Measurements from ENCODE around the gene CD247.

CD247 gene

DNA sequence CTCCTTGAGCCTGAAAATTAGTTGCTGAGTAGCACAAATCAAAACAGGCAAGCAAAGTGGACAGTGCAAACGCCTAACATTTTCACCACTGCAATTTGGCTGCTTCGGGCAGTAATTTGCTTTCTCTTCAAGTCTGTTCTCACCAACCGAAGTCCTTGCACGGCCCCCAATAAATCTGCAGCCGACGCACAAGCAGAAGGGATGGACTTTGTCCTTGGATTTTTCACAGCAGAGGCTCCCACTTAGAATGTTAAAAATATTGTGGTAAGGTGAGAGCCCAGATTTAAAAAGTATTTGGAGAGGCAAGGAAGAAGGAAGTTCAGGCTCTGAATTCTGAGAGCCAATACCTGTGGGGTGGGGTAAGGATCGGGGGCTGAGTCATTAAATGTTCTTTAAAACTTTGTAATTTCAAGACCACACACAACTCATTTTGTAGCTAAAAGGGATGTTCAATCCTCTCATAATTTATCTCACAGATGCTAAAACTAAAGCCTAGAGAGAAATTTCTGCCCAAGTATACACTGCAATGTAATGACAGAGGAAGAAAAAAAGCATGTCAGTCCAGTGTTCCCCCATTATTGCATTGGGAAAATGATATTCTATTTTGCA, 6.2 kb downstream of the CD247 start:
- Histone ChIP-seq H3K4me1 (ENCODE audit: control insufficient read depth in 2 of 2, insufficient read depth in 2 of 2, low read length in 2 of 2) (no peaks in the 10 kb centered on the region), H3K4me3 (ENCODE audit: low read length in 2 of 2) (peak overlapping the region in 1 of 2 donors; percentile 7), H3K9me3 (ENCODE audit: control insufficient read depth in 2 of 2, low read length in 2 of 2) (no peaks in the 10 kb centered on the region), H3K9ac (ENCODE audit: low read depth in 1 of 2, low read length in 2 of 2) (no peak overlapping the region), H3K27me3 (ENCODE audit: control insufficient read depth in 2 of 2, insufficient read depth in 2 of 2, low read length in 2 of 2) (no peaks in the 10 kb centered on the region), H3K36me3 (ENCODE audit: control insufficient read depth in 2 of 2, insufficient read depth in 2 of 2, low read length in 2 of 2) (no peaks in the 10 kb centered on the region), H3K27ac (ENCODE audit: low read depth in 2 of 2, low read length in 2 of 2) (no peak overlapping the region)

DNA sequence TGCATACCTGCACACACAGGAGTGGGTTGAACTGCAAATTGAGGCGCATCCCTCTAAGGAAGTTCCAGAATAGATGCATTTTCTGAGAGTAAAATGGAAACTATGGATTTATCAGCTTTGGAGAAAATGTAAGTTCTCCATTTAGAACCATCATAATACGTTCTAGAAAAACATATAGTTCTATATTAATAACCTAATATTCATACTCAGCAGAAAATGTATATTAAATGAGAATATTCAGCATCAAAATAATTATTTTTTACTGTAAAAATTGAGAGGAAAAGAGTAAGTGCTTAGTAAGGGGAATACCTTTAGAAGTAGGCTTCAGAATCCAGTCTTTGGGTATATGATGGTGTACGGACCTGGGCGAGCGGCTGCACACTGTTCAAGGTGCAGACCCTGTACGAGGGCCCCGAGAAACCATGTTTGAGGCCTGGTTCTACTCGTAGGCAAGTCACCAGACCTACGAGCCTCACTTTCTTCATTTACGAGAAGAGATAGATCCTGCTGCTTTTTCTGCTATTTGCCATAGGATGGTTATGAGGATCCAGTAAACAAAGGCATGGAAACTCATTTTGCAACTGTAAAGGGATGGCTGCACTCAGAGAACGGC, 6.8 kb downstream of the CD247 start:
- Histone ChIP-seq H3K27me3 (ENCODE audit: control insufficient read depth in 2 of 2, insufficient read depth in 2 of 2, low read length in 2 of 2) (no peaks in the 10 kb centered on the region), H3K9ac (ENCODE audit: low read depth in 1 of 2, low read length in 2 of 2) (no peak overlapping the region), H3K27ac (ENCODE audit: low read depth in 2 of 2, low read length in 2 of 2) (no peak overlapping the region), H3K4me1 (ENCODE audit: control insufficient read depth in 2 of 2, insufficient read depth in 2 of 2, low read length in 2 of 2) (no peaks in the 10 kb centered on the region), H3K9me3 (ENCODE audit: control insufficient read depth in 2 of 2, low read length in 2 of 2) (no peaks in the 10 kb centered on the region), H3K36me3 (ENCODE audit: control insufficient read depth in 2 of 2, insufficient read depth in 2 of 2, low read length in 2 of 2) (no peaks in the 10 kb centered on the region), H3K4me3 (ENCODE audit: low read length in 2 of 2) (no peak overlapping the region)

DNA sequence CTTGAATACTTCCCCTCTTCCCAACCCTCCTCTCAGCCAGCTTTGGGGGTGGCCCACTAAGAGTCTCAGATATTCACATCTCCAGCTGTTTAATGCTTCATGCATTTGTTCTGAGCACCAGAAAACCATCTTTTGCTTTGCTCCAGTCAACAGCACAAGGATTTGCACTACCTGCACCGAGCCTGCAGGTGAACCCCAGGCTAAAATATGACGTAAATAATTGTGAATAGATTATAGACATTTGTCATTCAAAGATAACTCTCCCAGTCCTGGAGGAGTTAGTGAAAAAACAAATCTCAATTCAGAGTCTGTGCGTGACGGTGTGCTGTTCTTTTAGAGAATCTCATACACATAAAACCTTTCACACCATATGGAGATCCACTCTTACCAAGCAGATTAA, 7.4 kb downstream of the CD247 start:
- Histone ChIP-seq H3K27ac (ENCODE audit: low read depth in 2 of 2, low read length in 2 of 2) (no peak overlapping the region), H3K36me3 (ENCODE audit: control insufficient read depth in 2 of 2, insufficient read depth in 2 of 2, low read length in 2 of 2) (no peaks in the 10 kb centered on the region), H3K27me3 (ENCODE audit: control insufficient read depth in 2 of 2, insufficient read depth in 2 of 2, low read length in 2 of 2) (no peaks in the 10 kb centered on the region), H3K9ac (ENCODE audit: low read depth in 1 of 2, low read length in 2 of 2) (no peak overlapping the region), H3K9me3 (ENCODE audit: control insufficient read depth in 2 of 2, low read length in 2 of 2) (no peaks in the 10 kb centered on the region), H3K4me1 (ENCODE audit: control insufficient read depth in 2 of 2, insufficient read depth in 2 of 2, low read length in 2 of 2) (no peaks in the 10 kb centered on the region), H3K4me3 (ENCODE audit: low read length in 2 of 2) (no peak overlapping the region)

DNA sequence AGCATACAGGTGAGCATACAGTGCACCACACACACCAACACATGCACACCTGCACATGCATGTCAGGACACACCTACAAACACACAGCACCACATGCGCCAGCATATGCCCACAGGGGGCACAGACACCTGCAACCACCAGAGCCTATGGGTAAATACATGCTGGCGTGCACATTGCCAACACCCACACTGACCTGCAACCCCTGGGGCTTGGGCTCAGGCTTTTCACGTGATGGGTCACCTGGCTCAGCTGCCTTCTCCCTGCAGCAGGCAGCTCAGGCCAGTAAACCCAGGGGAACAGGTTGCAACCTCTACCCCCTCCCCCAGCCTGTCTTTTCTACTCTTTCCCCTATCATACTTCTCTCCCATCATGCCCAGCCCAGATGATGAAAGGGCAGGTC, 8.1 kb downstream of the CD247 start:
- no peak overlapping the region for H3K4me3 ChIP-seq (ENCODE audit: low read length in 2 of 2)
- H3K27me3 ChIP-seq (ENCODE audit: control insufficient read depth in 2 of 2, insufficient read depth in 2 of 2, low read length in 2 of 2): no peaks in the 10 kb centered on the region
- no peak overlapping the region for H3K9ac ChIP-seq (ENCODE audit: low read depth in 1 of 2, low read length in 2 of 2)
- no peak overlapping the region for H3K27ac ChIP-seq (ENCODE audit: low read depth in 2 of 2, low read length in 2 of 2)
- no peaks in the 10 kb centered on the region for H3K36me3 ChIP-seq (ENCODE audit: control insufficient read depth in 2 of 2, insufficient read depth in 2 of 2, low read length in 2 of 2)
- no peaks in the 10 kb centered on the region for H3K4me1 ChIP-seq (ENCODE audit: control insufficient read depth in 2 of 2, insufficient read depth in 2 of 2, low read length in 2 of 2)
- H3K9me3 ChIP-seq (ENCODE audit: control insufficient read depth in 2 of 2, low read length in 2 of 2): no peaks in the 10 kb centered on the region

DNA sequence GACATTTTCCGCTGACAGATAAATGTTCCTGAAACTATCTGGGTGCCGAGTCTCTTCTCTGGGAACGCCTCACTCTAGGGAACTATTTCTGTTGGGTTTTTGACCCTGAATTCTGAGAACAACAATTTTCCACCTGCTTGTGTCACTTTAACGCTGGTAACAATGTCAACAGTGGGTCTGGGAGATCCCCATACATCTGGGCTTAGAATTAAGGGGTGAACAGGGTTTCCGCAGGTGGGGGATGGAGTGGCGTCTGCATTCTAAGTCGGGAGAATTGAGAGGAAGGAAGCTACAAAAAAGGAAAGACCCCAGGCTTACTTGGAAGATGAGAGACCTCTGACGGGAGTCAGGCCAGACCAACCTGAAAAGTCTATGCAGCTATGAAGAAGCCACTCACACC, 8.7 kb downstream of the CD247 start:
- Histone ChIP-seq H3K36me3 (ENCODE audit: control insufficient read depth in 2 of 2, insufficient read depth in 2 of 2, low read length in 2 of 2) (no peaks in the 10 kb centered on the region), H3K9ac (ENCODE audit: low read depth in 1 of 2, low read length in 2 of 2) (no peak overlapping the region), H3K4me3 (ENCODE audit: low read length in 2 of 2) (no peak overlapping the region), H3K4me1 (ENCODE audit: control insufficient read depth in 2 of 2, insufficient read depth in 2 of 2, low read length in 2 of 2) (no peaks in the 10 kb centered on the region), H3K27ac (ENCODE audit: low read depth in 2 of 2, low read length in 2 of 2) (no peak overlapping the region), H3K9me3 (ENCODE audit: control insufficient read depth in 2 of 2, low read length in 2 of 2) (no peaks in the 10 kb centered on the region), H3K27me3 (ENCODE audit: control insufficient read depth in 2 of 2, insufficient read depth in 2 of 2, low read length in 2 of 2) (no peaks in the 10 kb centered on the region)

DNA sequence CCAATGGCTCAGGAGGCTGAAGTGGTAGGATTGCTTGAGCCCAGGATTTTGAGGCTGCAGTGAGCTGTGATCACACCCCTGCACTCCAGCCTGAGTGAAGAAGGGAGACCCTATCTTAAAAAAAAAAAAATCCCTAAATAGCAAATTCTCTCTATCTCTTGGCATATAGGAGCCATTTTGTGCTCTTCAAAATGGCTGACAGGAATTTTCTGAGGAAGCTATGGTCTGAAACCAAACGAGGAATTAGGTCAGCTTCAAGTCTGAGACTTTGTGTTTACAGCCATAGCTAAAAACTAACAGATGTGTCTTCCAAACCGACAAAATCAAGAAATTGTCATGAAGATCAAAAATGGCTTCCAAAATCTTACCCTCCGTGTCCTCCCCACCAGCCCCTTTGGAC, 10.6 kb downstream of the CD247 start:
- Histone ChIP-seq H3K27ac (ENCODE audit: low read depth in 2 of 2, low read length in 2 of 2) (no peak overlapping the region), H3K4me3 (ENCODE audit: low read length in 2 of 2) (no peak overlapping the region), H3K4me1 (ENCODE audit: control insufficient read depth in 2 of 2, insufficient read depth in 2 of 2, low read length in 2 of 2) (no peaks in the 10 kb centered on the region), H3K9me3 (ENCODE audit: control insufficient read depth in 2 of 2, low read length in 2 of 2) (no peaks in the 10 kb centered on the region), H3K27me3 (ENCODE audit: control insufficient read depth in 2 of 2, insufficient read depth in 2 of 2, low read length in 2 of 2) (no peaks in the 10 kb centered on the region), H3K36me3 (ENCODE audit: control insufficient read depth in 2 of 2, insufficient read depth in 2 of 2, low read length in 2 of 2) (no peaks in the 10 kb centered on the region), H3K9ac (ENCODE audit: low read depth in 1 of 2, low read length in 2 of 2) (no peak overlapping the region)

DNA sequence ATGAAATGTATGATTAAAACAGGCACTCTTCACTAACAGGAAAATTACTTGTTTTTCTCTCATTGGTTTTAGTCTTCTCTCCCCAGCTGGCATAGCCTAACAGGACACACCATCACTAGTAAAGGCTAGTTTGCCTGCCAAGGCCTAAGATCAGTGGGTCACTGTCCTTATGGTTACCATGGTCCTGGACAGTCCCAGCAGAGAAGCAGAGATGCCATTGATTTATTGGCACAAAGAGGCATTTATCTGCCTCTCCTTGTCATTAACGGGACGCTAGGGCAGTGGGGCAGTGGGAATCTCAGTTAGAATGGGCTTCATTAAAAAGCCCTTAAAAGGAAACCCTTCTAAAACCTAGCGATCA, 13.9 kb downstream of the CD247 start:
- H3K4me3 ChIP-seq (ENCODE audit: low read length in 2 of 2): no peak overlapping the region
- no peak overlapping the region for H3K9ac ChIP-seq (ENCODE audit: low read depth in 1 of 2, low read length in 2 of 2)
- H3K36me3 ChIP-seq (ENCODE audit: control insufficient read depth in 2 of 2, insufficient read depth in 2 of 2, low read length in 2 of 2): no peaks in the 10 kb centered on the region
- H3K27me3 ChIP-seq (ENCODE audit: control insufficient read depth in 2 of 2, insufficient read depth in 2 of 2, low read length in 2 of 2): peaks cover 0 to 2% of the 10 kb centered on the region in 2 donors
- H3K4me1 ChIP-seq (ENCODE audit: control insufficient read depth in 2 of 2, insufficient read depth in 2 of 2, low read length in 2 of 2): no peaks in the 10 kb centered on the region
- H3K9me3 ChIP-seq (ENCODE audit: control insufficient read depth in 2 of 2, low read length in 2 of 2): no peaks in the 10 kb centered on the region
- no peak overlapping the region for H3K27ac ChIP-seq (ENCODE audit: low read depth in 2 of 2, low read length in 2 of 2)

DNA sequence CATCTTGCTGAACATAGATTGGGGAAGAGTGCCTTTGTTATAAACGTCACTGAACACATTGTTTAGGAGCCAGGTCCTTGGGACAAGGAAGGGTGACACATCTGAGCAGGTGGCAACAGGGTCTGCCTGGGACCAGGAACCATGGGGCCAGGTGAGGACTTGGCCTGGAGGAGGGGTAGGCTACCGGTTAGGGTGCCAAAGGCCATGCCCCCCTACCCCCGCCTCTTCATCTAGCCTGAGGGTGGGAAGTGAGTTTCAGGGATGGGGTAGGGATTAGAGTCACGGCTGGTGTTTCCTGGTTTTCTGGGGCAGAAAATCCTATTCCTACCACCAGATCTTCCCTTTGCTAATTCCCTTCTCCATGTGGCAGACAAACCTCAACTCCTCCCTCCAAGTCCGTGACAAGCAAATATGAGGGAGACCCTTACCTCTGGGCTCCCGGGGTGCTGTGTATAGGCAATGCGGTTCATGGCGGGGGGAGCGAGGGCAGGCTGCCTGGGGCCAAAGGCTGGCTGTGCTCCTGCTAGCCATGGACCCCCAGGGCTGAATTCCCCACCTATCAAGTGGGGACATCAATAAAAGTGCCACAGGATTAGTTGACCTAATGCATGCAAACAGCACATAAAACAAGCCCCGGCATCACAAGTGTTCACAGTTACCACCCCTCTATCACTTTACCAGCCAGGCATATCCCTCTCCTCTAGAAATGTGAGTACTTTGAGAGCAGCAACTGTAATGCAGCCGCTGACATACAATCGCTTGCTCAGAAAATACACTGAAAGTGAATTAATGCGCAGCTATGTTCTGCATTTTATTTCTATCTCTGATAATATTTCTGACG, 14.5 kb downstream of the CD247 start:
- no peaks in the 10 kb centered on the region for H3K9me3 ChIP-seq (ENCODE audit: control insufficient read depth in 2 of 2, low read length in 2 of 2)
- H3K27me3 ChIP-seq (ENCODE audit: control insufficient read depth in 2 of 2, insufficient read depth in 2 of 2, low read length in 2 of 2): peaks cover 0 to 2% of the 10 kb centered on the region in 2 donors
- no peak overlapping the region for H3K27ac ChIP-seq (ENCODE audit: low read depth in 2 of 2, low read length in 2 of 2)
- H3K4me3 ChIP-seq (ENCODE audit: low read length in 2 of 2): no peak overlapping the region
- H3K4me1 ChIP-seq (ENCODE audit: control insufficient read depth in 2 of 2, insufficient read depth in 2 of 2, low read length in 2 of 2): no peaks in the 10 kb centered on the region
- H3K9ac ChIP-seq (ENCODE audit: low read depth in 1 of 2, low read length in 2 of 2): no peak overlapping the region
- no peaks in the 10 kb centered on the region for H3K36me3 ChIP-seq (ENCODE audit: control insufficient read depth in 2 of 2, insufficient read depth in 2 of 2, low read length in 2 of 2)

DNA sequence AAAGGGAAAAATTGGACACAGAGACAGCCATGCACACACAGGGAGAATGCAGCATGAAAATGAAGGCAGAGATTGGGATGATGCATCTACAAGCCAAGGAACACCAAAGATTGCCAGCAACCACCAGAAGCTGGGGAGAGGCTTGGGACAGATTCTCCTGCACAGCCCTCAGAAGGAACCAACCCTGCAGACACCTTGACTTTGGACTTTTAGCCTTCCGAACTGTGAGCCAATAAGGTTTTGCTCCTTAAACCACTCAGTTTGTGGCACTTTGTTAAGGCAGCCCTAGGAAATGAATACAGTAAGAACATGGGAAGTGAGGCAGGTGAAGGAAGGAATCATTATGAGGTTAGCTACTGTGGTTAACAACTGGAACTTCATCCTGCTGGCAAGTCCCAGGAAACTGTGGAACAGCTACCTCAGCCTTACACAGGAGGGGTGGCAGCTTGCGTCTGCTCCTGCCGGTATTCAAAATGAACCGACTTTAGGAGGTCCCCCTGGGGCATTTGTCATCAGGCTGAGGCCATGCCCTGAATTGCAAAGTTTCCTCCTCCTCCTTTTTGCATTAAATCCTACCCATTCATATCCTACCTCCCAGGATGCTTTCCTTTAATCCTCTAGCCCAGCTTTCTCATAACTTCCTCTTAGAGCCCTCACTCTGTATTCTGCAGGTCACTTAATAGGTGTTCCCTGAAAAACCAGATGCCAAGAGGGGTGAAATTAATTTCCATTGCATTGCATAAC, 15.4 kb downstream of the CD247 start:
- H3K9me3 ChIP-seq (ENCODE audit: control insufficient read depth in 2 of 2, low read length in 2 of 2): no peaks in the 10 kb centered on the region
- H3K36me3 ChIP-seq (ENCODE audit: control insufficient read depth in 2 of 2, insufficient read depth in 2 of 2, low read length in 2 of 2): no peaks in the 10 kb centered on the region
- H3K9ac ChIP-seq (ENCODE audit: low read depth in 1 of 2, low read length in 2 of 2): no peak overlapping the region
- H3K4me1 ChIP-seq (ENCODE audit: control insufficient read depth in 2 of 2, insufficient read depth in 2 of 2, low read length in 2 of 2): no peaks in the 10 kb centered on the region
- peaks cover 0 to 2% of the 10 kb centered on the region in 2 donors for H3K27me3 ChIP-seq (ENCODE audit: control insufficient read depth in 2 of 2, insufficient read depth in 2 of 2, low read length in 2 of 2)
- no peak overlapping the region for H3K4me3 ChIP-seq (ENCODE audit: low read length in 2 of 2)
- no peak overlapping the region for H3K27ac ChIP-seq (ENCODE audit: low read depth in 2 of 2, low read length in 2 of 2)

DNA sequence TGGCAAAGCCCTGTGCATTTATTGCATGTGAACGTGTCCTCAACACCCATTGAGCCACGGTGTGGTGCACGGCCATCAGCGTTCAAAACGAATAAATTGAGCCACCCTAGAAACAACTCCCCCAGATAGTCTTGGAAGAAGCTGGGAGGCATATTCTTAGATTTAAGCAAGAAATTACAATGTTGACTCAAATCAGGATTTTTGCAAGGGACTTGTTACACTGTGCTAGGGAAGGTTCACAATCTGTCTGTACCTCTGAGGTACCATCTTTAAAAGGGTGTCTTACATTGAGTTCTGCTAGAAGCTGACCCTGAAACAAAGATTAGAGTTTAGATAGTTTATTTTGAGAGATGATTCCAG, 16.2 kb downstream of the CD247 start:
- H3K27me3 ChIP-seq (ENCODE audit: control insufficient read depth in 2 of 2, insufficient read depth in 2 of 2, low read length in 2 of 2): peaks cover 0 to 2% of the 10 kb centered on the region in 2 donors
- no peak overlapping the region for H3K27ac ChIP-seq (ENCODE audit: low read depth in 2 of 2, low read length in 2 of 2)
- H3K4me3 ChIP-seq (ENCODE audit: low read length in 2 of 2): no peak overlapping the region
- H3K36me3 ChIP-seq (ENCODE audit: control insufficient read depth in 2 of 2, insufficient read depth in 2 of 2, low read length in 2 of 2): no peaks in the 10 kb centered on the region
- no peaks in the 10 kb centered on the region for H3K9me3 ChIP-seq (ENCODE audit: control insufficient read depth in 2 of 2, low read length in 2 of 2)
- H3K4me1 ChIP-seq (ENCODE audit: control insufficient read depth in 2 of 2, insufficient read depth in 2 of 2, low read length in 2 of 2): no peaks in the 10 kb centered on the region
- H3K9ac ChIP-seq (ENCODE audit: low read depth in 1 of 2, low read length in 2 of 2): no peak overlapping the region
